Measurements from ENCODE around the gene UMOD. TPM values are rescaled to one million over a fixed set of nuclear protein-coding genes. Genes with fewer than 3 reads are reported as not detected.

The UMOD gene
- polyA plus RNA-seq, 3 donors = not detected

GRCh38 chr16:20334396-20334795 lies 18.1 kb downstream of the UMOD start:
- no peak overlapping the region for H3K4me2 ChIP-seq (replicated peaks; ENCODE audit: extremely low read depth, low read length, poor library complexity, severe bottlenecking)
- WGBS (ENCODE audit: insufficient coverage) = 80% methylated on average over 1 of the region's 1 CpG
- no peak overlapping the region for H3K27ac ChIP-seq (ENCODE audit: low read depth in 1 of 2, low read length in 2 of 2)
- H3K9me3 Mint-ChIP-seq = peaks cover 0 to 2% (median 0%) of the 10 kb centered on the region in 7 donors
- no peaks in the 10 kb centered on the region for H3K4me1 Mint-ChIP-seq
- no peaks in the 10 kb centered on the region for H3K36me3 Mint-ChIP-seq
- TF ChIP-seq, protein P1, sequence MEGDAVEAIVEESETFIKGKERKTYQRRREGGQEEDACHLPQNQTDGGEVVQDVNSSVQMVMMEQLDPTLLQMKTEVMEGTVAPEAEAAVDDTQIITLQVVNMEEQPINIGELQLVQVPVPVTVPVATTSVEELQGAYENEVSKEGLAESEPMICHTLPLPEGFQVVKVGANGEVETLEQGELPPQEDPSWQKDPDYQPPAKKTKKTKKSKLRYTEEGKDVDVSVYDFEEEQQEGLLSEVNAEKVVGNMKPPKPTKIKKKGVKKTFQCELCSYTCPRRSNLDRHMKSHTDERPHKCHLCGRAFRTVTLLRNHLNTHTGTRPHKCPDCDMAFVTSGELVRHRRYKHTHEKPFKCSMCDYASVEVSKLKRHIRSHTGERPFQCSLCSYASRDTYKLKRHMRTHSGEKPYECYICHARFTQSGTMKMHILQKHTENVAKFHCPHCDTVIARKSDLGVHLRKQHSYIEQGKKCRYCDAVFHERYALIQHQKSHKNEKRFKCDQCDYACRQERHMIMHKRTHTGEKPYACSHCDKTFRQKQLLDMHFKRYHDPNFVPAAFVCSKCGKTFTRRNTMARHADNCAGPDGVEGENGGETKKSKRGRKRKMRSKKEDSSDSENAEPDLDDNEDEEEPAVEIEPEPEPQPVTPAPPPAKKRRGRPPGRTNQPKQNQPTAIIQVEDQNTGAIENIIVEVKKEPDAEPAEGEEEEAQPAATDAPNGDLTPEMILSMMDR (IDR thresholded peaks at IDR 0.05) = no peak
- no peaks in the 10 kb centered on the region for H3K9me3 ChIP-seq (replicated peaks in 1 of 2; ENCODE audit: control insufficient read depth in 1 of 2, insufficient read depth in 1 of 2, low read length in 2 of 2)
- H3K27ac Mint-ChIP-seq = no peak overlapping the region
- H3K27me3 Mint-ChIP-seq (ENCODE audit: low read depth in 3 of 3) = peaks cover 0 to 10% (median 9%) of the 10 kb centered on the region in 3 donors
- no peaks in the 10 kb centered on the region for H4K20me1 ChIP-seq (ENCODE audit: insufficient read depth, low read length)
- no peak overlapping the region for H3K9ac ChIP-seq (ENCODE audit: insufficient read depth, low read length, poor library complexity, severe bottlenecking)
- no peaks in the 10 kb centered on the region for H3K79me2 ChIP-seq (ENCODE audit: insufficient read depth, low read length)
- H2AFZ ChIP-seq (ENCODE audit: insufficient read depth, low read depth, low read length, poor library complexity, severe bottlenecking) = no peak overlapping the region
- H3K27me3 ChIP-seq (ENCODE audit: control insufficient read depth in 2 of 2, insufficient read depth in 2 of 2, low read length in 2 of 2) = no peaks in the 10 kb centered on the region
- H3K4me1 ChIP-seq (ENCODE audit: control insufficient read depth in 1 of 2, insufficient read depth in 2 of 2, low read length in 2 of 2) = no peaks in the 10 kb centered on the region
- intact Hi-C loops (cut with micrococcal nuclease) = no loop called here
- DNase-seq = no peak
- no peak overlapping the region for H3K4me3 ChIP-seq (replicated peaks in 1 of 3; ENCODE audit: low read depth in 2 of 3, low read length in 3 of 3)
- H3K36me3 ChIP-seq (replicated peaks in 1 of 2; ENCODE audit: control insufficient read depth in 1 of 2, insufficient read depth in 2 of 2, low read length in 2 of 2) = no peaks in the 10 kb centered on the region
- H3K4me3 Mint-ChIP-seq = no peak overlapping the region

GRCh38 chr16:20333120-20333519 lies 19.4 kb downstream of the UMOD start:
- Histone ChIP-seq H2AFZ (ENCODE audit: insufficient read depth, low read depth, low read length, poor library complexity, severe bottlenecking) (no peak overlapping the region), H3K36me3 (replicated peaks in 1 of 2; ENCODE audit: control insufficient read depth in 1 of 2, insufficient read depth in 2 of 2, low read length in 2 of 2) (no peaks in the 10 kb centered on the region), H4K20me1 (ENCODE audit: insufficient read depth, low read length) (no peaks in the 10 kb centered on the region), H3K27me3 (ENCODE audit: control insufficient read depth in 2 of 2, insufficient read depth in 2 of 2, low read length in 2 of 2) (no peaks in the 10 kb centered on the region), H3K4me1 (ENCODE audit: control insufficient read depth in 1 of 2, insufficient read depth in 2 of 2, low read length in 2 of 2) (no peaks in the 10 kb centered on the region), H3K27ac (ENCODE audit: low read depth in 1 of 2, low read length in 2 of 2) (no peak overlapping the region), H3K9ac (ENCODE audit: insufficient read depth, low read length, poor library complexity, severe bottlenecking) (no peak overlapping the region), H3K79me2 (ENCODE audit: insufficient read depth, low read length) (no peaks in the 10 kb centered on the region), H3K4me3 (replicated peaks in 1 of 3; ENCODE audit: low read depth in 2 of 3, low read length in 3 of 3) (no peak overlapping the region), H3K9me3 (replicated peaks in 1 of 2; ENCODE audit: control insufficient read depth in 1 of 2, insufficient read depth in 1 of 2, low read length in 2 of 2) (no peaks in the 10 kb centered on the region), H3K4me2 (replicated peaks; ENCODE audit: extremely low read depth, low read length, poor library complexity, severe bottlenecking) (no peak overlapping the region)
- 67% methylated on average over 4 of the region's 5 CpGs for WGBS (ENCODE audit: insufficient coverage)
- H3K36me3 Mint-ChIP-seq = no peaks in the 10 kb centered on the region
- TF ChIP-seq, protein P1 (IDR thresholded peaks at IDR 0.05) = no peak
- no peak overlapping the region for H3K27ac Mint-ChIP-seq
- no peaks in the 10 kb centered on the region for H3K4me1 Mint-ChIP-seq
- peaks cover 0 to 9% (median 9%) of the 10 kb centered on the region in 3 donors for H3K27me3 Mint-ChIP-seq (ENCODE audit: low read depth in 3 of 3)
- H3K4me3 Mint-ChIP-seq = no peak overlapping the region
- DNase-seq = no peak
- intact Hi-C loops (cut with micrococcal nuclease) = no loop called here
- H3K9me3 Mint-ChIP-seq = peaks cover 0 to 2% (median 0%) of the 10 kb centered on the region in 7 donors
